PC-3 (cell line): ENCODE measurements around the gene SPATA16. TPM values are rescaled to one million over a fixed set of nuclear protein-coding genes. Genes with fewer than 3 reads are reported as not detected.

Experiments used
- ATAC-seq: fragments of 200-7000 bp; cut with Tn5 transposase; 2 replicates; pipeline ENCODE4 v1.9.1; 2020; ENCODE audit warnings: mild to moderate bottlenecking, moderate library complexity
- BruUV-seq: library from RNA; stranded (reverse); fragments of 400-500 nt; replicated peaks from 2 replicates; lab custom pipeline; 2021; lab: Mats Ljungman, UMichigan
- CTCF ChIA-PET: fragments of 300-600 bp; sonication (Branson Sonifier 250); formaldehyde crosslinking; loops from one replicate; lab custom pipeline; 2022; ENCODE audit warnings: antibody characterized with exemption; lab: Charles Lee
- POLR2A ChIA-PET: fragments of 300-600 bp; sonication (Branson Sonifier 250); formaldehyde crosslinking; loops from one replicate; lab custom pipeline; 2022; ENCODE audit warnings: antibody characterized with exemption; ENCODE audit not compliant: unreplicated experiment; lab: Charles Lee
- DNase-seq: peaks from one replicate; pipeline ENCODE4 v3.0.0-alpha.2; 2015
- H2AFZ ChIP-seq: fragments of 300-600 bp; sonication (generic); 2 replicates; pipeline ENCODE4 v1.6.0; 2016; ENCODE audit warnings: antibody characterized with exemption, low read length
- H3F3A ChIP-seq: fragments of 300-600 bp; sonication (generic); one replicate; pipeline ENCODE4 v1.6.0; 2017; ENCODE audit warnings: antibody characterized with exemption, low read length, control low read depth, mild to moderate bottlenecking; ENCODE audit not compliant: unreplicated experiment
- H3K27ac ChIP-seq: fragments of 300-600 bp; sonication (generic); 2 replicates; pipeline ENCODE4 v1.5.1; 2016; ENCODE audit warnings: mild to moderate bottlenecking, low read length
- H3K27me3 ChIP-seq: fragments of 300-600 bp; sonication (generic); 2 replicates; pipeline ENCODE4 v1.6.1; 2016; ENCODE audit warnings: low read length, mixed read lengths
- H3K36me3 ChIP-seq: fragments of 300-600 bp; sonication (generic); 2 replicates; pipeline ENCODE4 v1.6.1; 2016; ENCODE audit warnings: low read depth, mixed run types, low read length, mixed read lengths
- H3K4me1 ChIP-seq: fragments of 300-600 bp; sonication (generic); 2 replicates; pipeline ENCODE4 v1.5.1; 2016; ENCODE audit warnings: low read length; ENCODE audit not compliant: insufficient read depth
- H3K4me2 ChIP-seq: fragments of 300-600 bp; sonication (generic); 2 replicates; pipeline ENCODE4 v1.6.0; 2016; ENCODE audit warnings: low read length
- H3K4me3 ChIP-seq: fragments of 300-600 bp; sonication (generic); 2 replicates; pipeline ENCODE4 v1.5.1; 2016; ENCODE audit warnings: mild to moderate bottlenecking, low read length, mixed read lengths
- H3K79me2 ChIP-seq: fragments of 300-600 bp; sonication (generic); 2 replicates; pipeline ENCODE4 v1.6.1; 2017; ENCODE audit warnings: low read length, mixed read lengths
- H3K9ac ChIP-seq: fragments of 300-600 bp; sonication (generic); 2 replicates; pipeline ENCODE4 v1.6.0; 2016; ENCODE audit warnings: mild to moderate bottlenecking, low read length
- H3K9me2 ChIP-seq: fragments of 300-600 bp; sonication (generic); replicated peaks from 2 replicates; pipeline ENCODE4 v1.6.1; 2016; ENCODE audit warnings: mixed run types, low read length, mixed read lengths
- H3K9me3 ChIP-seq: fragments of 300-600 bp; sonication (generic); 2 replicates; pipeline ENCODE4 v1.6.1; 2016; ENCODE audit warnings: low read length, mixed read lengths
- H4K20me1 ChIP-seq: fragments of 300-600 bp; sonication (generic); 2 replicates; pipeline ENCODE4 v1.6.1; 2016; ENCODE audit warnings: low read length, mixed read lengths
- EZH2 ChIP-seq: fragments of 300-600 bp; sonication (generic); IDR thresholded peaks from one replicate; pipeline ENCODE4 v1.6.1; 2017; ENCODE audit warnings: antibody characterized with exemption, mild to moderate bottlenecking, low read length; ENCODE audit not compliant: unreplicated experiment
- EZH2phosphoT487 ChIP-seq: fragments of 300-600 bp; sonication (generic); IDR thresholded peaks from 2 replicates; pipeline ENCODE4 v1.6.1; 2018; ENCODE audit warnings: mild to moderate bottlenecking, antibody characterized with exemption, low read length, borderline replicate concordance
- intact Hi-C: fragments of 100-400 bp; cut with micrococcal nuclease; formaldehyde crosslinking; loops from 2 replicates; pipeline ENCODE4 v1.9.0; 2023
- total RNA-seq: library from RNA; depleted of rRNA; stranded (reverse); fragments of >200 nt; gene quantifications from 2 replicates; pipeline ENCODE4 v1.2.3, GENCODE V29; 2014
- TF ChIP-seq, protein P1 (sequence below): fragments of 300-600 bp; sonication (generic); conservative IDR thresholded peaks from 2 replicates; pipeline ENCODE4 v1.5.1; 2017; ENCODE audit warnings: antibody characterized with exemption, low read depth, mild to moderate bottlenecking, low read length

SPATA16 gene
- total RNA-seq, 1 experiment from 2014 or later, result not detected

DNA sequence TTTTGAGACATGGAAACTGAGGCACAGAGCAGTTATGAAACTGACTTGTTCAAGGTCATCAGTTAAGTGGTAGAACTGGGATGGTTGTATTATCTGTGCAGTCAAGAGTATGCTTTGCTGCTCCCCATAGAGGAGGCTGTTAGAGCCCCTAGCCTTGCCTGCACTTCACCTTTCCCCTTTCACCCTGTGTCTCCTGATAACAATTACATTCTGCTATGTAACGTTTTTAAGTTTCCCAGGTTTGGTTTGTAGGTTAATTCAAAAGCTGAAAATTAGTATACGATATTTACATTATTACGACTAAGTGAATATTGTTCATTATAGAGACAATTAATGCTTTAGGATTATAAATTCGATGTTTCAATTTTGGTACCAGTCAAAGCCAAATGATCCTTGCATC is 300.6 kb downstream of the SPATA16 start:
- no peak for ATAC-seq
- POLR2A ChIA-PET, result no interaction called here
- no peaks in the 10 kb centered on the region for H3K36me3 ChIP-seq

DNA sequence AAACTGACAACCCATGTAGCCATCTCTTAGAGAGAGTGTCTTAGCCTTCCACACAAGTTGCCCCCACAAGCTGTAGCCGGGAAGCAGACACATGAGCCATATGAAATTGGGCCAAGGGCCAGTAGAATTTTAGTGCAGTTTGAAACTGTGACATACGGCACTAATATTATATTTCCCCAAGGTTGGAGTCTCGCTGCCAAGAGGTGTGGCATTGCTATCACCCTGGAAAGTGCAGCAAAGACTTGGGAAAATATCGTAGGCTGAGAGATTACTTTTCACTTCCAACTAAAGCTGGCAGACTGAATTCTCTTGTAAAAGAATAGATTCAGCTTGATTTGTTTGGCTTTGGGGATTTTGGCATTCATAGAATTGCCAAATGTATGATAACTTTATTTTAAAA is 301.4 kb downstream of the SPATA16 start:
- no peaks in the 10 kb centered on the region for H3K9me3 ChIP-seq
- ATAC-seq, result no peak
- no peaks in the 10 kb centered on the region for H3F3A ChIP-seq
- H3K9ac ChIP-seq, result no peak overlapping the region
- peaks cover 31% of the 10 kb centered on the region for H3K27me3 ChIP-seq
- ChIA-PET POLR2A (no interaction called here), CTCF (no interaction called here)
- no peak overlapping the region for H3K27ac ChIP-seq
- no peak for TF ChIP-seq EZH2phosphoT487
- TF ChIP-seq, protein P1, sequence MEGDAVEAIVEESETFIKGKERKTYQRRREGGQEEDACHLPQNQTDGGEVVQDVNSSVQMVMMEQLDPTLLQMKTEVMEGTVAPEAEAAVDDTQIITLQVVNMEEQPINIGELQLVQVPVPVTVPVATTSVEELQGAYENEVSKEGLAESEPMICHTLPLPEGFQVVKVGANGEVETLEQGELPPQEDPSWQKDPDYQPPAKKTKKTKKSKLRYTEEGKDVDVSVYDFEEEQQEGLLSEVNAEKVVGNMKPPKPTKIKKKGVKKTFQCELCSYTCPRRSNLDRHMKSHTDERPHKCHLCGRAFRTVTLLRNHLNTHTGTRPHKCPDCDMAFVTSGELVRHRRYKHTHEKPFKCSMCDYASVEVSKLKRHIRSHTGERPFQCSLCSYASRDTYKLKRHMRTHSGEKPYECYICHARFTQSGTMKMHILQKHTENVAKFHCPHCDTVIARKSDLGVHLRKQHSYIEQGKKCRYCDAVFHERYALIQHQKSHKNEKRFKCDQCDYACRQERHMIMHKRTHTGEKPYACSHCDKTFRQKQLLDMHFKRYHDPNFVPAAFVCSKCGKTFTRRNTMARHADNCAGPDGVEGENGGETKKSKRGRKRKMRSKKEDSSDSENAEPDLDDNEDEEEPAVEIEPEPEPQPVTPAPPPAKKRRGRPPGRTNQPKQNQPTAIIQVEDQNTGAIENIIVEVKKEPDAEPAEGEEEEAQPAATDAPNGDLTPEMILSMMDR, result no peak
- TF ChIP-seq EZH2, result no peak
- no peaks in the 10 kb centered on the region for H3K9me2 ChIP-seq
- BruUV-seq, result no TSS peak
- intact Hi-C loops, result loop anchor here (10.0 kb wide), 2 partner anchors 145 to 555 kb away; partner anchors contain the start of gene NLGN1
- no peak overlapping the region for H3K4me2 ChIP-seq
- H3K4me1 ChIP-seq, result no peaks in the 10 kb centered on the region
- no peak overlapping the region for H3K4me3 ChIP-seq
- H2AFZ ChIP-seq, result no peak overlapping the region
- H4K20me1 ChIP-seq, result no peaks in the 10 kb centered on the region
- no peaks in the 10 kb centered on the region for H3K79me2 ChIP-seq
- H3K36me3 ChIP-seq, result no peaks in the 10 kb centered on the region
- DNase-seq, result no peak

More for the DNA sequence above, 300.6 kb downstream of the SPATA16 start:
- Histone ChIP-seq H3K27me3 (peaks cover 31% of the 10 kb centered on the region), H4K20me1 (no peaks in the 10 kb centered on the region), H3K9me3 (no peaks in the 10 kb centered on the region), H3K79me2 (no peaks in the 10 kb centered on the region), H3F3A (no peaks in the 10 kb centered on the region), H3K4me2 (no peak overlapping the region), H3K4me1 (no peaks in the 10 kb centered on the region), H3K4me3 (no peak overlapping the region), H2AFZ (no peak overlapping the region), H3K9me2 (no peaks in the 10 kb centered on the region), H3K9ac (no peak overlapping the region), H3K27ac (no peak overlapping the region)
- BruUV-seq, result no TSS peak
- intact Hi-C loops, result no loop called here
- DNase-seq, result no peak
- TF ChIP-seq, protein P1, result no peak
- TF ChIP-seq EZH2 (no peak), EZH2phosphoT487 (no peak)
- CTCF ChIA-PET, result no interaction called here
